DND-41 (cell line): Measurements from ENCODE around the gene AGO3.

ENCODE experiments used
- CTCF ChIP-seq: IDR thresholded peaks from 2 replicates; pipeline ENCODE4 v1.5.1; 2012; ENCODE audit warnings: borderline replicate concordance, low read length, moderate library complexity, mild to moderate bottlenecking; ENCODE audit not compliant: poor library complexity, severe bottlenecking; ENCODE audit errors: extremely low read depth
- EZH2 ChIP-seq: IDR thresholded peaks from 3 replicates; pipeline ENCODE4 v1.6.1; 2012; ENCODE audit warnings: borderline replicate concordance, low read depth, mild to moderate bottlenecking, moderate library complexity, low read length, inconsistent platforms; ENCODE audit not compliant: severe bottlenecking

GRCh38 chr1:35971601-35972000 lies 40.7 kb downstream of the AGO3 start:
- TF ChIP-seq CTCF (no peak), EZH2 (no peak)
